ENCODE results near the gene ZNF384. TPM values are rescaled to one million over a fixed set of nuclear protein-coding genes. Genes with fewer than 3 reads are reported as not detected.

ZNF384 gene
- polyA plus RNA-seq, 1 experiment, result 39.3 TPM

- TF ChIP-seq, protein P1, sequence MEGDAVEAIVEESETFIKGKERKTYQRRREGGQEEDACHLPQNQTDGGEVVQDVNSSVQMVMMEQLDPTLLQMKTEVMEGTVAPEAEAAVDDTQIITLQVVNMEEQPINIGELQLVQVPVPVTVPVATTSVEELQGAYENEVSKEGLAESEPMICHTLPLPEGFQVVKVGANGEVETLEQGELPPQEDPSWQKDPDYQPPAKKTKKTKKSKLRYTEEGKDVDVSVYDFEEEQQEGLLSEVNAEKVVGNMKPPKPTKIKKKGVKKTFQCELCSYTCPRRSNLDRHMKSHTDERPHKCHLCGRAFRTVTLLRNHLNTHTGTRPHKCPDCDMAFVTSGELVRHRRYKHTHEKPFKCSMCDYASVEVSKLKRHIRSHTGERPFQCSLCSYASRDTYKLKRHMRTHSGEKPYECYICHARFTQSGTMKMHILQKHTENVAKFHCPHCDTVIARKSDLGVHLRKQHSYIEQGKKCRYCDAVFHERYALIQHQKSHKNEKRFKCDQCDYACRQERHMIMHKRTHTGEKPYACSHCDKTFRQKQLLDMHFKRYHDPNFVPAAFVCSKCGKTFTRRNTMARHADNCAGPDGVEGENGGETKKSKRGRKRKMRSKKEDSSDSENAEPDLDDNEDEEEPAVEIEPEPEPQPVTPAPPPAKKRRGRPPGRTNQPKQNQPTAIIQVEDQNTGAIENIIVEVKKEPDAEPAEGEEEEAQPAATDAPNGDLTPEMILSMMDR (IDR thresholded peaks at IDR 0.05; ENCODE audit: low read depth, low read length), result no peak
- POLR2A ChIA-PET, result no interaction called here
- CTCF ChIA-PET, result no interaction called here
- peaks cover 22% of the 10 kb centered on the region for H3K9me3 ChIP-seq (ENCODE audit: control insufficient read depth, insufficient read depth, low read length)
- H3K4me3 ChIP-seq (ENCODE audit: low read depth, low read length), result no peak overlapping the region
- no peak overlapping the region for H3K27ac ChIP-seq (ENCODE audit: low read depth, low read length)
- DNase-seq (ENCODE audit: low read depth, low spot score), result no peak
- peaks cover 27% of the 10 kb centered on the region for H3K27me3 ChIP-seq (ENCODE audit: control insufficient read depth, insufficient read depth, low read length)
These were observed 48.7 kb downstream of the ZNF384 start for GRCh38 chr12:6640497-6640896.

- Histone ChIP-seq H3K9me3 (ENCODE audit: control insufficient read depth, insufficient read depth, low read length) (peaks cover 15% of the 10 kb centered on the region), H3K27ac (ENCODE audit: low read depth, low read length) (no peak overlapping the region), H3K4me3 (ENCODE audit: low read depth, low read length) (no peak overlapping the region), H3K27me3 (ENCODE audit: control insufficient read depth, insufficient read depth, low read length) (peaks cover 27% of the 10 kb centered on the region)
- CTCF ChIA-PET, result interaction anchor here (0.6 kb wide), 1 partner anchor 62 kb away, joined by 5 read pairs; no protein-coding TSS in a partner anchor
- TF ChIP-seq, protein P1 (IDR thresholded peaks at IDR 0.05; ENCODE audit: low read depth, low read length), result no peak
- DNase-seq (ENCODE audit: low read depth, low spot score), result no peak
- POLR2A ChIA-PET, result no interaction called here
These were observed 49.9 kb downstream of the ZNF384 start for GRCh38 chr12:6639151-6639801.

DNA sequence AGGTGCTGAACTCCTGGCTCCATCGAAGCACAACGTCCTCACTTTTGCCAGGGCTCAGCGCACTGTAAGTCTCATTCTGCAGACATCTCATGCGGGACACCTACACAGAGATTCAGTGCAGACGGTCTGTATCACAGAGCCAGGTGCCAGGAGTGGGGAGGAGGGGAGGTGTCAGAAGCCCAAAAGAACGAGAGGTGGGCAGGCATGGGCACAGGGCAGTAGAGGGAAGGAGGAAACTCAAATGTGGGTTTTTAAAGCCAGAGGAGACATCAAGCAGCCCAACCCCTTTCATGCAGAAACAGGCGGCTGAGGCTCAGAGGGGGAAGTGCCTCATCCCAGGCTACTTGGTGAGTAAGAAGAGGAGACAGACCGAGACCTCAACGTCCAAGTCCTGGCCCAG, 50.9 kb downstream of the ZNF384 start:
- TF ChIP-seq, protein P1 (IDR thresholded peaks at IDR 0.05; ENCODE audit: low read depth, low read length), result no peak
- ChIA-PET CTCF (no interaction called here), POLR2A (no interaction called here)
- H3K4me3 ChIP-seq (ENCODE audit: low read depth, low read length), result no peak overlapping the region
- H3K27me3 ChIP-seq (ENCODE audit: control insufficient read depth, insufficient read depth, low read length), result peaks cover 25% of the 10 kb centered on the region
- no peak overlapping the region for H3K27ac ChIP-seq (ENCODE audit: low read depth, low read length)
- DNase-seq (ENCODE audit: low read depth, low spot score), result no peak
- H3K9me3 ChIP-seq (ENCODE audit: control insufficient read depth, insufficient read depth, low read length), result peaks cover 5% of the 10 kb centered on the region

GRCh38 chr12:6635856-6636531, 53.2 kb downstream of the ZNF384 start, which contains the start of gene LPAR5:
Gene LPAR5 (minus strand): TSS chr12:6635959. CDS start chr12:6621248, 14,711 bp downstream.
- H3K9me3 ChIP-seq (ENCODE audit: control insufficient read depth, insufficient read depth, low read length), result no peaks in the 10 kb centered on the region; the same call in none of the 2 replicates
- TF ChIP-seq, protein P1 (IDR thresholded peaks at IDR 0.05; ENCODE audit: low read depth, low read length), result no peak
- DNase-seq (ENCODE audit: low read depth, low spot score), result no peak
- POLR2A ChIA-PET, result no interaction called here
- no peak within 1 kb of the TSS for H3K4me3 ChIP-seq (ENCODE audit: low read depth, low read length)
- peaks cover 11% of the 10 kb centered on the region for H3K27me3 ChIP-seq (ENCODE audit: control insufficient read depth, insufficient read depth, low read length)
- CTCF ChIA-PET, result interaction anchor here (1.2 kb wide), 1 partner anchor 48 kb away, joined by 3 read pairs; no protein-coding TSS in a partner anchor
- no peak within 1 kb of the TSS for H3K27ac ChIP-seq (ENCODE audit: low read depth, low read length)

- Histone ChIP-seq H3K27me3 (ENCODE audit: control insufficient read depth, insufficient read depth, low read length) (peaks cover 8% of the 10 kb centered on the region), H3K27ac (ENCODE audit: low read depth, low read length) (no peak overlapping the region), H3K4me3 (ENCODE audit: low read depth, low read length) (no peak overlapping the region), H3K9me3 (ENCODE audit: control insufficient read depth, insufficient read depth, low read length) (no peaks in the 10 kb centered on the region; the same call in 1 of the 2 replicates)
- TF ChIP-seq, protein P1 (IDR thresholded peaks at IDR 0.05; ENCODE audit: low read depth, low read length), result no peak
- POLR2A ChIA-PET, result no interaction called here
- CTCF ChIA-PET, result interaction anchor here (1.2 kb wide), 1 partner anchor 49 kb away, joined by 3 read pairs; no protein-coding TSS in a partner anchor
- DNase-seq (ENCODE audit: low read depth, low spot score), result no peak
These were observed 53.8 kb downstream of the ZNF384 start for GRCh38 chr12:6635375-6635855.
